ENCODE data around the gene PLCB4.

PLCB4 gene

GRCh38 chr20:9177278-9177677 is 108.4 kb downstream of the PLCB4 start:
- DNase-seq (ENCODE audit: low read depth in 2 of 2), result no peak

- DNase-seq (ENCODE audit: low read depth in 2 of 2), result no peak
Observed at GRCh38 chr20:9179193-9179802, 110.4 kb downstream of the PLCB4 start.

GRCh38 chr20:9179867-9180266 is 111.0 kb downstream of the PLCB4 start:
- DNase-seq (ENCODE audit: low read depth in 2 of 2), result no peak

GRCh38 chr20:9180481-9181257 is 111.8 kb downstream of the PLCB4 start:
- DNase-seq (ENCODE audit: low read depth in 2 of 2), result no peak

DNA sequence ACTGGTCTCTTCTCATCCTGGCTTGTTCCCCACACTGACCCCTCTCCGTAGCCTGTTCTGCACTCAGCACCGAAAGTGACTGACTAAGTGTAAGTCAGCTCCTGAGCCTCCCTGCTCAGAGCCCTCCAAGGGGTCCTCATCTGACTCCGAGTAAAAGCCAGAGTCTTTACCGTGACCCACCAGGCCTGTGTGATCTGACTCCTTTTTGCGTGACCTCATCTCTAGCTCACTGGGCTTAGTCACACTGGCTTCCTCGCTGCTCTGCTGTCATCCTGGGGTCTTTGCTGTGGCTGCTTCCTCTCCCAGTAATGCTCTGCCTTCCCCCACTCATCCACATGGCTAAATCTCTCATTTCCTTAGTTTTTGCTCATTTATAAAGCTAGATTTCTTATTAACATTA is 116.6 kb downstream of the PLCB4 start:
- DNase-seq (ENCODE audit: low read depth in 2 of 2), result no peak

- no peak for DNase-seq (ENCODE audit: low read depth in 2 of 2)
Observed at GRCh38 chr20:9186396-9186795, 117.5 kb downstream of the PLCB4 start.

DNA sequence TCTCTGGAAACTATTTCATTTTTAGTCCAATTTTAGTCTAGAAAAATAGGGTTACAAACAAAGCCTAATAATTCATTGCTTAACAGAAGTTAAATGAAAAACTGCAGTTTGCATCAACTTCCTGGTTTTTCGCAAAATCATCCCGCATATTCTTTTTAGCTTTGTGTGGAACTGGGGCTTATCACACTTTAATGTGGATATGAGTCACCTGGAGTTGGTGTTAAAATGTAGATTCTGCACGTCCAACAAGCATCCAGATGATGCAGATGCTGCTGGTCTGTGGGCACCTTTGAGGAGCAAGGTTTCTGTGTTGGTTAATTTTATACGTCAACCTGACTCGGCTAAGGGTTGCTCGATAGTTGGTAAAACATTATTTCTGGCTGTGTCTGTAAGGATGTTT is 126.1 kb downstream of the PLCB4 start:
- no peak for DNase-seq (ENCODE audit: low read depth in 2 of 2)

GRCh38 chr20:9196110-9196509 is 127.2 kb downstream of the PLCB4 start:
- DNase-seq (ENCODE audit: low read depth in 2 of 2), result no peak

- DNase-seq (ENCODE audit: low read depth in 2 of 2), result no peak
Observed at GRCh38 chr20:9198460-9198859, 129.6 kb downstream of the PLCB4 start.

GRCh38 chr20:9200196-9200595 is 131.3 kb downstream of the PLCB4 start:
- DNase-seq (ENCODE audit: low read depth in 2 of 2), result no peak

DNA sequence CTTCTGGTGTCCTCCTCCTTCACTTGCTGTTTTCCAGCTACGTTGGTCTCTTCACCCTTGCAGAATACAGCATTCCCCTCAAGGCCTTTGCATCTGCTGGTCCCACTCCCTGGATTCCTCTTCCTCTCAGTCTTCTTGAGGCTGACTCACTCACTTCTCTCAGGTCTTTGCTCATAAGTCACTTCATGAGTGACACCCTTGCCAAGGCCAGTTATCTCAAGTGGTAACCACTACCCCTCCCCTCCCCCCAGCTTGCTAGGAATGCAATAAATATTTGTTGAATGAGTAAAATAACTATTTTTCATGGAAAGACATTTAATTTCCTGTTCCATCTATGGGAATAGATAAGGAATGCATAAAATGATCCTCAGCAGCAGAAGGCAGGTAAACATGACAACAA is 131.7 kb downstream of the PLCB4 start:
- no peak for DNase-seq (ENCODE audit: low read depth in 2 of 2)

DNA sequence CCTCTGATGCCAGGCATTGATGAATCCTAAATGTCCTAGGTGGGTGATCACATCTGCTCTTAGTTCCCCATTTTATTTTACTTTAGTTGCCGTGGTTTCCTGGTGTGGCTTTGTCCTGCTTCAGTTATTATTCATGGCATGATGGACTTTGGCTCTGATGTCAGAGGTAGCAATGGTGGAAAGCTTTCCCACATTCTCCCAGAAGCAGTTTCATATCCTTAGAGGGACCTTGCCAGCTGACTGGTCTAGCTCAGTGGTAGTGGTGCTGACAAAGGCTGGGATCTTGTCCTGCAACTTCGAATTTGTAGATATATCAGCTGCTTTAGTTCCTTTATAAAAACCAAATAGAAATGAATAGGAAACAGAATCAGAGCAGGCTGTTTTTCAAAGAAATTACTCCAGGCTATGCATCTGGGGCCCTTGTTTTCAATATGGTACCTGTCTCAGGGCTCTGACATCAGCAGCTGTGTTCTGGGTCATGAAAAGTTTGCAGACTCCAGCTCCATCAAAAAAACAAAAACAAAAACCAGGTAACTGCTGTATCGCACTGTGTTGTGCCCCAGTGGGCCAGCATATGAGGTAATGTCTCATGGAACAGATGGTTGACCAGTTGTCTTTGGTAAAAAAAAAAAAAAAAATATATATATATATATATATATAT is 133.7 kb downstream of the PLCB4 start:
- DNase-seq (ENCODE audit: low read depth in 2 of 2), result no peak

DNA sequence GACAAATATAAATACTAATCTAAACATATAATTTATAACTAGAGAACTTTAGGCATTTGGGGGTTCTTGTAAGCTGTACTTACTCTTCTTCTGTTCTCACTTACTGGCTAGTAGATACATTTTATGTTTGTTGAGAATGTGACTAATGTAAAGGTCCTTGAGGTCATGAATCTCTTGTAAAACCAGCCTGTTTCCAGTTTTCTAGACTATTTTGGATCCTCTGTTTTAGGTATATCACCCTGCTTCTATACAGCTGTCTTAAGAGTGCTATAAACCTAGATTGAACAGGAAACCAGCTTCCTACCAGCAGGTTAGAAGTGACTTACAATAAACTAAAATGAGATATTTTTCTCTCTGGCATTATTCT is 134.2 kb downstream of the PLCB4 start:
- DNase-seq (ENCODE audit: low read depth in 2 of 2), result no peak

DNA sequence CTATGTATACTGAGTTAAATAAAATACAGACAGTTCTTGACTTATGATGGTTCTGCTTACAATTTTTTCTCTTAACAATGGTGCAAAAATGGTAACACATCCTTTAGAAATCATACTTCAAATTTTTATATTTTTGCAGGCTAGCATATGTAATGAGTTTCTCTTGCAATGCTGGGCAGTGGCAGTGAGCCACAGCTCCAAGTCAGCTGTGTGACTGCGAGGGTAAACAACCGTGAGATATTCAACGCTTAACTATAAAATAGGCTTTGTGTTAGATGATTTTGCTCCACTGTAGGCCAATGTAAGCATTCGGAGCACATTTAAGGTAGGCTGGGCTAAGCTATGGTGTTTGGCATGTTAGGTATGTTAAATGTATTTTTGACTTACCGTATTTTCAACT is 136.1 kb downstream of the PLCB4 start:
- no peak for DNase-seq (ENCODE audit: low read depth in 2 of 2)

DNA sequence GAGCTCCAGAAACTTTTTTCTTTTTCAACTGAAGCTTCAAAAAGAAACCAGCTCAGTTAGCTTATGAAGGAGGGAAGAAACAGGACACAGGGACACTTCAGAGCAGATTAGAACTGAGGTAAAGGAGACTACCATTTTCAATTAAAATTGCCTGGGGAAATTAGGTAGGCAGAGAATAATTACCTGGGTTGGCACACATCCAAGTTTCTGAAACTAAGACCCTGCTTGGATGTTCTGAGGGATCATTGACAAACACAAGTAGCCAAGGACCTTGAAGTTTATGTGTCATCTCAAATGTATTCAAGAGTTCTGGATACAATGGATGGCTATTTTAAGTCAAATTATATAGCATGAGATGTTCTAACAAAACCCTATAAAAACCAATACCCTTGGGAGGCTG is 137.6 kb downstream of the PLCB4 start:
- no peak for DNase-seq (ENCODE audit: low read depth in 2 of 2)

DNA sequence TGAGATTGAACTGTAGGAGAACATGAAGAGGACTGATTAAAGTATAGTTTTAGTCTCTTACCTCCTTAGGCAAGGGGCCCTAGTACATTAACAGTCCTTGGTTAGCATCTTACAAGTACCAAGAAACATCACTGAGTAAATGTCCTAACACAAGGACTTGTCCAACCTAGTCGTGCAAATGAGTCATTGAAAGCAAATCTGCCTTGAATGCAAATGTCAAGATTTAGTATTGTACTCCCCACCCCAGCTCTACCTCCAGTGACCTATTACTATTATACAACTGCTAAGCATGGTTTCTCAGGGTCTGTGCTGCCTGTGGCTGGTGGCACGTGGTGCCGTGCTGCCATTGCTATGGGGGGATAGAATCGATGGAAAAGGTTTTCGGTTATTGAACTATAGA is 138.4 kb downstream of the PLCB4 start:
- no peak for DNase-seq (ENCODE audit: low read depth in 2 of 2)

DNA sequence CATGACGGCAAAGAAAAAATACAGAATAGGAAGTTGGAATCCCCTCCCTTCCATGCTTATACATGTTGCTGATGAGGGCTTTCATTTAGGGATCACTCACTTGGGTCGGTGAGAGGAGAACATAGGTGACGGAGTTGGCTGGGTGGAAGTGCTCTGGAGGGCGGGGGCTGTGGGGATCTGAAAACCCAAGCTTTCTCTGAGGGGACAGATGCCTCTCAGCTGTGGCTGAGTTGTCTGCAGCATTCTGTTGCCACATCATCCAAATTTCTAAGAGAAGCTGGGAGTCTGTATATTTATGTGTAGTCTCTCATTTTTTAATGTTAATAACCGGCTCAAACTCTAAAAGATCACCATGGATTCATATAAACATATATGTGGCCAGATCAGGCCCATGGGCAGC is 141.5 kb downstream of the PLCB4 start:
- no peak for DNase-seq (ENCODE audit: low read depth in 2 of 2)

DNA sequence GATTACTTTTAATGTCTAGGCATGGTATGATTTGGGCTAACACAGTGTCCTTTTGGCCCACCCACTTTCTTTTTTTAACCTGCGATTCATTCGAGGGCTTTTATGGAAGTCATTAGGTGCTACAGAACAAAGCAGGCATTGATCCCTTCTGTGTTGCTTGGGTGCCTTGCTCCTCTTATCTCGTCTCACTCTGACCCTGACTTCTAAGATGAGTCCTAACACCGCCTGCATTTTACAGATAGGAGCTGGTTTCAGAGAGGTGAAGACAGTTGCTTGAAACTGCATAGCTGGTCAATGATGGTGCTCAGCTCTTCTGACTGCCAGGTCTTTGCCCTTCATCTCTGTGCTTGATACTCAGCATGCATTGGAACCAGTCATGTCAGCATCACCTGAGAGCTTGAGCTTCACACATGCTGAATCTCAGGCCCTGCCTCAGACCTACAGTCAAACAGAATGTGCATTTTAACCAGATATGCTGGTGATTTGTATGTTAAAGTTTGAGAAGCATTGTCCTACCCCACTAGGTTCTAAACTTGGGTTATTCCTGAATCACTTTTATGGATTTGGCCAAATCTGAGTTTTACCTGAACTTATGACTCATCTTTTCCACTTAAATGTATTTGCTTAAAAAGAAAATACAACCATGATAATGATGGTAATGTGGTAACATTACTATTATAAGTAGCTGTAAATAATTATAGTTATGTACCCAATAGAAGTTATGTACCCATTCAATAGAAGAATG is 142.3 kb downstream of the PLCB4 start:
- DNase-seq (ENCODE audit: low read depth in 2 of 2), result no peak

- DNase-seq (ENCODE audit: low read depth in 2 of 2), result no peak
Observed at GRCh38 chr20:9212735-9213134, 143.8 kb downstream of the PLCB4 start.

DNA sequence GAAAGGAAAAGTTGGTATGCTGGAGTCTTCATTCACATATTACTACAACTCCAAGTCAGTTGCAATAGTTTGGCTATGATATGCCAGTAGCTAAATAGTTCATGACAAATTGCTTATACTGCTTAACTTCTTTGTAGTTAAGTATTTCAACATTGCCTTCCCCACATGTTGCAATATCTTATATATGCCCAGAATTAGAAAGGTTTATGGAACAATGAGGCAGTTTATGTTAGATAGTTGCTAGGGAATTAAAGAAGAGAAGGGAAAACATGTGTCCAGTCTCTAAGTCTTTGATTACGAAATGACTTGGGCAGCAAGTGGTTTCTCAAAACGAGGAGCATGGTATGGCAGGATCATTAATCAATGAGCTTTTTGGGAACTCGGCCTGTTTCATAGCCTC is 145.8 kb downstream of the PLCB4 start:
- no peak for DNase-seq (ENCODE audit: low read depth in 2 of 2)

DNA sequence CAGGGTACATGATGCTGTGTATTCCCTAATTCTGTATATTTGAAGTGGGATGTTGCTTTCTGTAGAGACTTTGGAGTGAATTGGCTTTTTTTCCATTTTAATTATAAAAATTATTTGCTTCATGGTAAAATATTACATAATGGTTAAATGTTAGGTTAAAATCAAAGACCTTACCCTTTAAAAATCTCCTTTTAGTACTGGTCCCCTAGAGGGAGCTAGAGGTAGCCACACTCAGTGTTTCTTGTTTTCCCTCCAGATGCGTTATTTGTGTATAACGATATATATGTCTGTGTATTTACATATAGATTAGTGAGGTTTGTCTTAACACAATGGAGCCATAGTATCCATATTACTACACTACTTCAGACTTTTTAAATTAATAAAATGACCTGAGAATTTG is 146.7 kb downstream of the PLCB4 start:
- no peak for DNase-seq (ENCODE audit: low read depth in 2 of 2)

DNA sequence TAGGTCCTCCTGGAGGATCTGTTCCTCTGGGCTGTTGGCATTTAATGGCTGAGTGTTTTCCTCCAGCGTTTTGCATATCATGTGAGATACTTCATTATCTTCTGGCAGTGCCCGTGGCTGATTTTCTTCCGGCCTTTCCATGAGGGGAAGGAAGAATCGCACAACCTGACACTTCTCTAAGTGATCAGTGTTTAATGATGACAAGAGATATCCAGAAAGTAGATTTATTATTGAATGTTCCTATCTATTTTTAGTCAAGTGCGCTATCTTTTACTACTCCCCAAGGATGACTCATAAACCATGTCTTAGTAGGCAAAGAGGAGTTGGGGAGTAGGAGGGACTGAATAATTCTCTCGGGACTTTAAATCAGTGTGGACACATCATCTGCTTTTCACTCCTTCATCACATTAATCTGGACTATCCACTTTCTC is 149.7 kb downstream of the PLCB4 start:
- no peak for DNase-seq (ENCODE audit: low read depth in 2 of 2)

Measured in stimulated activated CD8-positive, alpha-beta memory T cell treated with anti-CD3 and anti-CD28 coated beads, Interleukin-15, amount 100 ng/mL, for 4 hours (primary cell).